Breast epithelium (tissue), 3 donors: ENCODE measurements around the gene DDX10.

Experiments used
- CTCF ChIP-seq, 3 donors: fragments of 450-650 bp; IDR thresholded peaks; one replicate each; pipeline ENCODE4 v1.5.1; 2016 to 2017; ENCODE audit warnings: antibody characterized with exemption in 3 of 3, mild to moderate bottlenecking in 3 of 3, moderate library complexity in 3 of 3
- POLR2A ChIP-seq: fragments of 450-650 bp; IDR thresholded peaks from one replicate; pipeline ENCODE4 v1.6.1; 2016; ENCODE audit warnings: antibody characterized with exemption, mild to moderate bottlenecking, moderate library complexity
- POLR2AphosphoS5 ChIP-seq, 3 donors: sonication (generic); formaldehyde crosslinking; IDR thresholded peaks; one replicate each; pipeline ENCODE4 v1.6.1; 2017; ENCODE audit warnings: antibody characterized with exemption in 3 of 3

DNA sequence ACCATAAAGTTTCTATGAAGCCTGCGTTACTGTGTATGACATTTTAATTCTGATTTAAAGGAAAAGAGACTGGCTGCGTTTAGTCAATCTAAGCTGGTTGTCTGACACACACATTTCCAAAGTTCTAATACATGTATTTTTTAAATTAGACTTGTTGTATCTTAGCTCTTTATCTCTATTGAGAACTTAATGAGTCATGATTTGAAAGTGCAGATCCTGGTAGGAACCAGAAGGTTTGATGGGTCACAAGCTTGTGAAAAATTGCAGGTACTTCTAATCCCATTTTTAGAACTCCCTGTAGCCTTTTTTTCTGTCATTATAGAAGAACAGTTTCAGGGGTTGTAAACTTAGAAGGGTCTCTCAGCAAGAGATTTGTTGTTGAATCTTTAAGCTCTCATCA lies 210.3 kb downstream of the DDX10 start:
- TF ChIP-seq CTCF (IDR thresholded peaks at IDR 0.05) = no peak
- TF ChIP-seq POLR2A = no peak
- TF ChIP-seq POLR2AphosphoS5 (IDR thresholded peaks at IDR 0.05) = no peak
